ENCODE measurements around the gene RNF145. TPM values are rescaled to one million over a fixed set of nuclear protein-coding genes. Genes with fewer than 3 reads are reported as not detected.
"Not testable (repeated sequence)": the region's sequence is repeated elsewhere in the genome, so short reads cannot be mapped to it uniquely, and the experiment has no call there.

RNF145 gene, protein sequence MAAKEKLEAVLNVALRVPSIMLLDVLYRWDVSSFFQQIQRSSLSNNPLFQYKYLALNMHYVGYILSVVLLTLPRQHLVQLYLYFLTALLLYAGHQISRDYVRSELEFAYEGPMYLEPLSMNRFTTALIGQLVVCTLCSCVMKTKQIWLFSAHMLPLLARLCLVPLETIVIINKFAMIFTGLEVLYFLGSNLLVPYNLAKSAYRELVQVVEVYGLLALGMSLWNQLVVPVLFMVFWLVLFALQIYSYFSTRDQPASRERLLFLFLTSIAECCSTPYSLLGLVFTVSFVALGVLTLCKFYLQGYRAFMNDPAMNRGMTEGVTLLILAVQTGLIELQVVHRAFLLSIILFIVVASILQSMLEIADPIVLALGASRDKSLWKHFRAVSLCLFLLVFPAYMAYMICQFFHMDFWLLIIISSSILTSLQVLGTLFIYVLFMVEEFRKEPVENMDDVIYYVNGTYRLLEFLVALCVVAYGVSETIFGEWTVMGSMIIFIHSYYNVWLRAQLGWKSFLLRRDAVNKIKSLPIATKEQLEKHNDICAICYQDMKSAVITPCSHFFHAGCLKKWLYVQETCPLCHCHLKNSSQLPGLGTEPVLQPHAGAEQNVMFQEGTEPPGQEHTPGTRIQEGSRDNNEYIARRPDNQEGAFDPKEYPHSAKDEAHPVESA
- 10 to 100 TPM; 91.4 to 91.8 TPM for total RNA-seq

DNA sequence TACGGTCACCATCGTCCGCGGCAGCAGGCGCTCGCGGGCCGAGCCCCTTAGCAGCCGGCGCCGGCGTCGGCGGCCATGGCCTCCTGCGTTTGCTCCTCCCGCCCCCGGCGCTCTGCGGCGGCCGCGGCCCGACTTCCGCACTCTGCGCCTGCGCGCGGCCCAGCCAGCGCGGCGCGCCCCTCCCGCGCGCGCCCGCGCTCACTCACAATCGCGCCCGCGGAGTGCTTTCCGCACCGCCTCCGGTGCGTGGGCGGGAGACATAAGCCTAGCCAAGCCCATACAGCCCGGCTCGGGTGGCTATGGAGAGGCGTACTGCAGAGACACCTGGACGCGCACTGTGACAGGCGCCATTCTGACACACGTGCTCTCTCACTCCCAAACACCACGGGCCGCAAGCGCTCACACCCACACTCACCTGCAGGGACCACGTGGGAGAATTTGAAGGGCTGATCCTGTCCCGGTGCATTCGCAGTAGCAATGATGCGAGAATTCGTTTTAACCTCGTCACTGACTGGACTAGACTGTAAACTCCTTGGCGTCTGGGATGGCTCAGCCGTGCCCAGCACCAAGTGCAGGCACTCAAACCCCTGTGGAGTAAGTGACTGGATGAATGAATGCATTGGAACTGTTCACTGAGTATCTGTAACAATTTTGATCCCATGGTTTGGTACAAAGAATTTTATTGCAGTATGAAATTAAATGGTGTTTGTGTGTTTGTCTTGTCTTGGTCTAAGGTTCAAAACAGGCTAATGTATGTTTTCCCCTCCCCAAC is at the start of gene RNF145:
TSS of gene RNF145 (minus strand) at position 116 of the 772 bp plus-strand sequence. CDS start 5,936 bp downstream, outside the sequence.
- ChIA-PET POLR2A (no interaction called here), CTCF (no interaction called here)

GRCh38 chr5:159258361-159258760 is 49.0 kb upstream of the RNF145 start:
- ChIA-PET POLR2A (no interaction called here), CTCF (no interaction called here)

- ChIA-PET CTCF (interaction anchor here (1.3 kb wide), 1 partner anchor 101 kb away, joined by 3 read pairs; no protein-coding TSS in a partner anchor), POLR2A (no interaction called here)
Measured at GRCh38 chr5:159257629-159258283, 48.4 kb upstream of the RNF145 start.

GRCh38 chr5:159257007-159257406 is 47.7 kb upstream of the RNF145 start:
- POLR2A ChIA-PET: no interaction called here
- CTCF ChIA-PET: interaction anchor here (1.3 kb wide), 1 partner anchor 100 kb away, joined by 3 read pairs; no protein-coding TSS in a partner anchor

- CTCF ChIA-PET: no interaction called here
- POLR2A ChIA-PET: no interaction called here
Measured at GRCh38 chr5:159252195-159252594, 42.8 kb upstream of the RNF145 start.

- POLR2A ChIA-PET: interaction anchor here (0.7 kb wide), 1 partner anchor 58 kb away, joined by 4 read pairs; no protein-coding TSS in a partner anchor
Measured at GRCh38 chr5:159249158-159249557, 39.8 kb upstream of the RNF145 start.

GRCh38 chr5:159244890-159245289 is 35.5 kb upstream of the RNF145 start:
- CTCF ChIA-PET: no interaction called here
- POLR2A ChIA-PET: no interaction called here

More at GRCh38 chr5:159249158-159249557, 39.8 kb upstream of the RNF145 start:
- CTCF ChIA-PET: no interaction called here

DNA sequence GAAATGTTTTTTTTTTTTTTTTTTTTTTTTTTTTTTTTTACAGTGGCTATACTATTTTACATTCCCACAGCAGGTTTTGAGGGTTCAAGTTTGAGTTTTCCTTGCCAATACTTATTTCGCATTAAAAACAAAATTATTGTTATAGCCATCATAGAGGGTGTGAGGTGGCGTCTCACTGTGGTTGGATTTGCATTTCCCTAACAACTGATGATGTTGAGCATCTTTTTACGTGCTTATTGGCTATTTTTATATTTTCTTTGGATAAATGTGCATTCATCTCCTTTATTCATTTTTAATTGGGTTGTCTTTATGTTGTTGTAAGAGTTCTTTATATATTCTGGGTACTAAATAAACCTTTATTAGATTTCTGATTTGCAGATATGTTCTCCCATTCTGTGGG is 34.8 kb upstream of the RNF145 start:
- ChIA-PET CTCF (no interaction called here), POLR2A (no interaction called here)

- POLR2A ChIA-PET: no interaction called here
- CTCF ChIA-PET: no interaction called here
Measured at GRCh38 chr5:159243385-159243784, 34.0 kb upstream of the RNF145 start.

GRCh38 chr5:159242656-159243055 is 33.3 kb upstream of the RNF145 start:
- ChIA-PET CTCF (no interaction called here), POLR2A (no interaction called here)

DNA sequence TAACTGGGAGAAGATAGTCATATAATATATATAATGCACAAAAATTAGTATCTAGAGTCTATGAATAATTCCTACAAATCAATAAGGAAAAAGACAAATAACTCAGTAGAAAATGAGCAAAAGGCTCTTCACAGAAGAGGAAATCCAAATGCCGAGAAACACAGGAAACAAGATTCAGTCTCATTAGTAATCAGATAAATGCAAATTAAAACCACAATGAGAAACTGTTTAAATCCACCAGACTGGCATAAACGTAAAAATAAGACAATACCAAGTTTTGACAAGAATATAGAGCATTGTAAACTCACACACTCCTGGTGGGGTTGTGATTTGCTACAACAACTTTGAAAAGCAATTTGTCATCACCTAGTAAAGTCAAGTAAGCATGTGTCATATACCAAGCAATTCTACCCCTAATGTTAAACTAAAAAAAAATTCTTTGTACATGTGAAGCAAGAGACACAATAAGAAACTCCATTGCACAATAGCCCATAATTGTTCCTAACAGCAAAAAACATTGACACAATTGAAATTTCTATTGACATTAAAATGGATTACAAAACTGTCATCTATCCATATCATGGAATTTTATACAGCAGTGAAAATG is 32.7 kb upstream of the RNF145 start:
- CTCF ChIA-PET: no interaction called here

GRCh38 chr5:159240301-159240870 is 31.0 kb upstream of the RNF145 start:
- ChIA-PET POLR2A (no interaction called here), CTCF (no interaction called here)

More for the DNA sequence above, 32.7 kb upstream of the RNF145 start:
- POLR2A ChIA-PET: no interaction called here

- CTCF ChIA-PET: not testable (repeated sequence)
- POLR2A ChIA-PET: interaction anchor here (0.6 kb wide), 1 partner anchor 32 kb away, joined by 4 read pairs; no protein-coding TSS in a partner anchor
Measured at GRCh38 chr5:159235871-159236520, 26.6 kb upstream of the RNF145 start.

DNA sequence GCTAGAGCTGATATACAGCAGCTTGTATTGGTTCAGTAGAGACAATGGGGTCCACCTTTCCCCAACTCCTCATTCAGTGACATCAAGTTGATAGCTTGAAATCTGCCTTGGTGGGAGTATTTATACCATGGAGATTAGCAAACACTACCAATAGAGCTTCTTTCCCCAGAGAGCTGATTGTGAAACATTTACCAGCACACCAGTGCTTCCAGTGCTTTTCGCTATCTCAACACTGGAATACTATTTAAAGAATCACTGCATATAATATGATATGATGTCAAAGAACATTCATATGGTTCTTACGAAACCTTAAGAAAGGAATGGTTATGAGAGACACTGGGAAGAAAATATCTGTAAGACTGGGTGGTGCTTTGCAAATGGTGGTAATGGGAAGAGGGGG is 21.8 kb upstream of the RNF145 start:
- POLR2A ChIA-PET: no interaction called here
- CTCF ChIA-PET: interaction anchor here (0.6 kb wide), 1 partner anchor 224 kb away, joined by 4 read pairs; no protein-coding TSS in a partner anchor

DNA sequence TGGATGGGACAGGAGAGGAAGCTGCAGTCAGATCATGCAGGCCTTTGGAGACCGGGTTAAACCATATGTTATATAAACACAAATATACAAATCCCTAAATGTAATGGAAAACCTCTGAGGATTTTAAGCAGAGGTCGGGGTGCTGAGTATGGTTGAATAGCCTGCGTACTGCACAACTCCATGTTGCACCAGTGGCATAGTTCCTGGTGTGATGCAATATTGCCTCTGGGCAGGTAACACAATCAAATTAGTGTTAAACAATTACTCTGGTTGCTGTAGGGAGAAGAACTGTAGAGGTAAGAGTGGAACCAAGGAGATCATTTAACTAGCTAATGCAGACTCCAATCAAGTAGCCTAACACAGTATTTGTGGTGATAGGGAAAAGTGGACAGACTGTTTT is 21.3 kb upstream of the RNF145 start:
- ChIA-PET POLR2A (no interaction called here), CTCF (no interaction called here)

GRCh38 chr5:159228097-159228496 is 18.7 kb upstream of the RNF145 start:
- POLR2A ChIA-PET: not testable (repeated sequence)

DNA sequence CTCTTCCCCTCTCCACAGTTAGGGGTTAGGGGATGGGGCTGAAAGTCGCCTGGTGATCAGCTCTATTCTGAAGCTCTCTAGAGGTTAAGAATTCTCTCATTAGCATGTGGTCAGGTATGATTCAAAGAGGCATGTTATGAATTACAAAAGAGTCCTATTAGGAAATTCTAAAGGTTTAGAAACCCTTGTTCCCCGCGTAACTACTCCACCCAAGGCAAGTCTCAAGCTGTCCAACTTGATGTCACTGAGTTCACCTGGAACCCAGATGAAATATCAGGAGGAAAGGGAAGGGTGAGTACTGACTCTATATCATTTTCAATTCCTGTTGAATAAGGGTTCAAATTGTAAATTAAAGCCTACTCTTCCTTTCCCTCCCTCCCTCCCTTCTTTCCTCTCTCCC is 18.1 kb upstream of the RNF145 start:
- CTCF ChIA-PET: no interaction called here
- POLR2A ChIA-PET: no interaction called here

More at GRCh38 chr5:159228097-159228496, 18.7 kb upstream of the RNF145 start:
- CTCF ChIA-PET: not testable (repeated sequence)

GRCh38 chr5:159226451-159226850 is 17.1 kb upstream of the RNF145 start:
- POLR2A ChIA-PET: no interaction called here
- CTCF ChIA-PET: no interaction called here

DNA sequence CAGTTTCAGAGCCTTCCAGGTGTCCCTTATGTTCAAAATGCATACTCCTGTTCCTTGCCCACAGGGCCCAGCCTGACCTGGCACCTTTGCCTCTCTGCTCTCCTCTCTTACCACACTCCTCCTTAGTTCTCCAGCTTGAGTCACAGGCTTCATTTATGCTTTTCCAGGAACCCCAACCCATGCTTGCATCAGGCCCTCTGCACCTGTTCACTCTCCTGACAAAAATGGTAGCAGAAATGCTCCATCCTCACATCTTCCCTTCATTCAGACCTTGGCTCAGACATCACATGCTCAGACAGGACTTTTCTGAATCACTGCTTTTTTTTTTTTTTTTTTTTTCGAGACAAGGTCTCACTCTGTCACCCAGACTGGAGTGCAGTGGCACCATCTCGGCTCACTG is 15.1 kb upstream of the RNF145 start:
- CTCF ChIA-PET: no interaction called here
- POLR2A ChIA-PET: no interaction called here

All from activated CD8-positive, alpha-beta memory T cell treated with anti-CD3 and anti-CD28 coated beads for 36 hours (primary cell).